GM21390 (cell line): ENCODE data around the gene G3BP2.
"Not testable (repeated sequence)": the region's sequence is repeated elsewhere in the genome, so short reads cannot be mapped to it uniquely, and the experiment has no call there.

ENCODE experiments used
- ATAC-seq: cut with Tn5 transposase; IDR thresholded peaks from one replicate; pipeline ENCODE4 v1.9.1; 2021; ENCODE audit not compliant: unreplicated experiment

G3BP2 gene

DNA sequence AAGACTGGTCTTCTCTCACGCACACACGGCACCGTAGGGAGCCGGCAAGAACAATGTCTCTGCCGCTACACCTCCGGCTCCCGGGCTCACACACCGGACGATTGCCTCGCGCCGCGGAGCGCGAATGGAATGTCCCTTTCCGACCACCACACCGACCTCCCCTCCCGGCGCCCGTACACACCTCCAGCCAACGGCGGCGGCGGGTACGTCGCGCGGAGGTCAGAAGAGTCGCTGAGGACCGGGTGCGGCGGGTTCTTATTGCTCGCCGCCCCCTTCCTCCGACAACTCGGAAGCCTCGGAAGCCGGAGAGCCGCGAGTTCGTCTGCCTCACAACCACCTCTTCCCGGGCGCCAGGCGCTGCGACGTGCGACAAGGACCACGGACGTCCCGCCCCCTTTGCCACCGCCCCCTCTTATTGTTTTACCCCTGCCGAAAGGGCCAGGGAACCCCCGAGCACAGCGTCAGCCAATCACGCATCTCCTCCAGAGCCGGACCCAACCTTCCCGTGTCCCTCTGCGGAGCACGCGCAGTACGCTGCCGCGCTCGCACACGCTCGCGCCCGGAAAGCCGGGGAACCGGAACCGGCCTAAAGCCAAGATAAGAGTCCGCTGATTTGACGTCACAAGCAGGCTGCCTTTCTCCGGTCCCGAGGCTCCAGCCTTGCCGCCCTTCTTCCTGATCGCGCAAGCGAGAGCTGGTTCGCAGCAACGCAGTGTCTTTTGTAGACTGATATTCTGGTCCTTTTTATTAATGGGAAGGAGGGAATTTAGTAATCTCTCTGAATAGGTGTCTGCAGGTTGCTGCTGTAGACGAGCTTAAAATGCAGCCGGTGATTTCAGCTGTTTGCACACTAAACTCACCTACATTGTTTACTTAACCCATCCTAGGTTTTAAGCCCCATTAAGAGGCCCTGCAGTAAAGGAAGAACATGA lies at the start of gene G3BP2:
TSS of gene G3BP2 (minus strand) at position 385 of the 932 bp plus-strand sequence. CDS start 11,386 bp downstream, outside the sequence.
- ATAC-seq, result peak; percentile 93

DNA sequence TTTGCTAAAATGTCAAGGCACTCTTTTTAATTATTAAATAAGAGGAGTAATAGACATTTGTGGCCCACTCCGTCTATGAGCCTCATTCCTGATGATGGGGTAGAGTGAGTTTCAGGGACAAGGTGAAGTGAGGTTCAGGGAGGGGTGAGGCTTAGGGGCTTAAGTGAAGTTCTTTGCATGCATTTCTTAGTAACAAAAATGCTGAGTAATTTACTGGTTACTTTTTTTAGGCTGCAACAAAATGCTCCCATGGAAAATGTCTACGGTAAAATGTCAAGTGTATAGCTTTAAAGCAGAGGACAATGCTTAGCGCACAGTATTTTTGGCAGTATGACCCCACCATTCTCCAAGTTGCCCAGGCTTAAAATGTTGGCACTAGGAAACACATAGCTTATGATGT lies 49.2 kb upstream of the G3BP2 start:
- no peak for ATAC-seq

DNA sequence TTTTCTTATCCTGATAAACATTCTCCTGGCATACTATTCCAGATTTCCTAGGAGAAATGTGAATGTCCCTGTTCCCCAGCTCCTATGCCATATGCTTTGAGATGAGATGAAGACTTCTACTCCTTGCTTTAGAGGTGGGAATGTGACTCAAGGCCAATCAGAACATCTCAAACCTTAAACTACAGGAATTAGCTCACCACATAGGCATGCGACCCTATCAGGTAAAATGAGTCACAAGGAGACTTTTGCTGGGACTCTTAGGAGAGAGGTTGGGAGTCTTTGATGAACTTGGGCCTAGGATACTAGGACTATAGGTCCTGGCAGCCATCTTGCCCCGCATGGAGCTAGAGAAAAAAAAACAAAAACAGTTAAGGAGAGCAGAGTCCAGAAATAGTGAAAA lies 45.3 kb upstream of the G3BP2 start:
- ATAC-seq, result no peak

DNA sequence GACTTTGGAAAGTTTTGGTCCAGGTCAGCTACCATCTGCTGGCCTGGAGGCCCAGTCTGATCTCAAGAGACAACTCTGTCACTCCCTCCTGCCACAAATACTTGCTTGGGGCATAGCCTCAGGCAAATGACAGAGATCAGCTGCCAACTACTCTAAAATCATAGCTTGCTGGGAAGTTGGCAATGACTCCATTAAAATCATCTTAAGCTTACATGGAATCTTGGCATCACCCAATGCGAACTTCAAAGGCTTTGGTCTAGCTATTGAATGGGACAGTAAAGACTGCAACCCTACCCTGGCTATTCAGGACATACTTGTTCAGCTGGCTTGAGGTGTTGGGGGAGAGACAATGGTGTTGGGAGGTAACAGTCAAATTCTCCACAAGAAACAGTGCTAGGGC lies 44.2 kb upstream of the G3BP2 start:
- no peak for ATAC-seq

DNA sequence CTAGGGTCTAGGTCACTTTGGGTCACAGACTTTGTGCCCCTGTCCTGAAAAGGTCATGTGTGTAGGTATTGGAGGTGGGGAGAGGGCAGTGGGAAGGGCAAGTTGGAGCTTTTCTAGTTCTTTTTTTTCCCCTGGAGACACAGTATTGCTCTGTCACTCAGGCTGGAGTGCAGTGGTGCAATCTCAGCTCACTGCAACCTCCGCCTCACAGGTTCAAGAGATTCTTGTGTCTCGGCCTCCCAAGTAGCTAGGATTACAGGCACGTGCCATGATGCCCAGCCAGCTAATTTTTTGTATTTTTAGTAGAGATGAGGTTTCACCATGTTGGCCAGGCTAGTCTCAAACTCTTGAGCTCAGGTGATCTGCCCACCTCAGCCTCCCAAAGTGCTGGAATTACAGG lies 42.8 kb upstream of the G3BP2 start:
- not testable (repeated sequence) for ATAC-seq

DNA sequence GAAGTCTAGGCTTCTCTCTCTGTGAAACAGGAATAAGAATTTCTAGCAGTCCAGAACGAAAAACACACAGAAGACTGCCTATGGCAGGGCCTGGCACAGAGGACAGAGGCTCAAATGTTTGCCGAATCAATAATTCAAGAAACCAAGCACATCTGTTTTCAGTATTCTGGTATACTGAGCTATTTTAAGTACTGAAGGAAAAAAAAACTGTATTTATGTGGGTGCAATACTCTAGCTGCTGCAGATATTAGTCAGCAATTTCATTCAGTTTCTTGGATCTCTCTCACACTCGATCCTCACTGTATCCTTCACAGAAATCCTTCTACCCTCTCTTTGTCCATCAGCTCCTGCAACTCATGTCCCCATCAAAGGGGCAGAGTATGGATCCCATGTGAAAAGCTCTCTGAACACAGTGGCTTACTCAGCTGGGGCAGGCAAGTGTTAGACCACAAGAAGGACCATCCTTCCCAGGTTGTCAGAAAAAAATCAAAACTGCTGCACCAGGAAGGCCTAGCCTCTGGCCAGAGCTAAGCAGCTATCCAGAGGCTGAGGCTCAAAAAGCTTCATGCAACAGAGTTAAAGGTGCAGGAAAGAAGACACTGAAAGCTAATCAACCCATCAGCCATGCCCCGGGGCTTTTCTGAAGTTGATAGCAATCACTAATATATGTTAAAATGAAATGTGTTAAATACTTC lies 42.0 kb upstream of the G3BP2 start:
- ATAC-seq, result peak; percentile 63

DNA sequence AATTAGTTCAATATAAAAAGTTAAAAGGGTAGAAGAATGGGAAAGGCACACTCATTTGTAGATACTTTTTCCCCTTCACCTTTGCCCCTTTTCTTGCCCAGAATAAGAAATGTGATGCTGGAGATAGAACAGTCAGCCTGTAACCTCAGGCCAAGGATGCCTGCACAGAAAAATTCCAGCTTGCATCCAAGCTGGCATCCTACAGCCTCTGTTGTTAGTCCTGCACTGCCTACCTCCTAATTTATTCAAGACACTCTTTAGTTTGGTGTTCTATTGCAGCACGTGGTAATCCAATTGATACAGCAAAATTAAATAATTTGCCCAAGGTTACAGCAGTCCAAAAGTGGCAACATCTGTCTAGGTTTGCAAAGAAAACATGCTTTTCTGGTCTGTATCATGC lies 41.5 kb upstream of the G3BP2 start:
- ATAC-seq, result no peak

DNA sequence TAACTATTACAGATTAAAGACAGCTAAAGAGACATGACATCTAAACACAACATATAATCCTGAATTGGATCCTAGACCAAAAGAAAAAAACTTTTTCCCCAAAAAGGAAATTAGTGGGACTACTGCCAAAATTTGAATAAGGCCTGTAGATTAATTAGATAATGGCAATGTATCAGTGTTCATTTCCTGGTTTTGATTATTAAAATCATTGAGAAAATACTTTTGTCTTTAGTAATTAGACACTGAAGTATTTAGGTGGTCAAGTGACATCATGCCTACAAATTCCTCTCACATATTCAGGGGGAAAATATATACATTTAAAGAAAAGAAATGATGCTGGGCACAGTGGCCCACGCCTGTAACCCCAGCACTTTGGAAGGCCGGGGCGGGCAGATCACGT lies 40.8 kb upstream of the G3BP2 start:
- no peak for ATAC-seq

DNA sequence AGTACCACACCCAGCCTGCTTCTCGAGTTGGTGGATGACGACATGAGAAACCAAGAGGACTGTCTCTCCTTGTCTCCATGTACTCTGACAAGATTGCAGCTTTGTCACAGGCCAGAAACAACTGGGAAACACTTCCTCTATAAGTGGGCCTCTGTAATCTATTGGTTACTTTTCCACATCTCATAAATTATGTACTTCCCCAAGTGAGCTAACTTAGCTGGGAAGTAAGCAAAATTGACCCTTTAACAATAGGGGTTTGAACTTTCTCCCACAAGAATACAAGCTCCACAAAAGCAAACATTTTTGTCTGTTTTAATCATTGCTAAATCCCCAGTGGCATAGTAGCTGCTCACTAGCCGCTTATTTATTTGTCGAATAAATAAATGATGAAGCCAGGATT lies 37.0 kb upstream of the G3BP2 start:
- no peak for ATAC-seq

DNA sequence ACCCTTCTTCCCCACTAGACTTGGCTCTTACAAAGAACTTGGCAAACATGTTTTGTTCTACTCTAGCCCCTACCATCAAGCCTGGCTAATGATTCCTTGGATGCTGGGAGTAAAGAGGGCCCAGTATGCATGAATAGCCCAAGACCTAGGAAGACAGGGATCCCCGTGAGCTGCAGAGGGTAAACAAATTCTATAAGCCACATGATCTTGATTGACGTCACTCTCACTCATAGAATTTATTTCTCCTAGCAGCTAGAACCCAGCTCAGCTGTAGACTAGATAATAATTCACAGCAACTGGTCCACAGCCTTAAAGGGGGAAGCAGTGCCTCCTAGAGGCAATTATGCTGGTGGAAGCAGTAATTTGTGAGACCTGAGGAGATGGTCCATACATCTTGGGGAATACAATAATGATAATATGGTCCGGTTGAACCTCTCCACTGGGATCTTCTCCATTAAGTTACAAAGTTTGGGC lies 35.0 kb upstream of the G3BP2 start:
- ATAC-seq, result no peak

DNA sequence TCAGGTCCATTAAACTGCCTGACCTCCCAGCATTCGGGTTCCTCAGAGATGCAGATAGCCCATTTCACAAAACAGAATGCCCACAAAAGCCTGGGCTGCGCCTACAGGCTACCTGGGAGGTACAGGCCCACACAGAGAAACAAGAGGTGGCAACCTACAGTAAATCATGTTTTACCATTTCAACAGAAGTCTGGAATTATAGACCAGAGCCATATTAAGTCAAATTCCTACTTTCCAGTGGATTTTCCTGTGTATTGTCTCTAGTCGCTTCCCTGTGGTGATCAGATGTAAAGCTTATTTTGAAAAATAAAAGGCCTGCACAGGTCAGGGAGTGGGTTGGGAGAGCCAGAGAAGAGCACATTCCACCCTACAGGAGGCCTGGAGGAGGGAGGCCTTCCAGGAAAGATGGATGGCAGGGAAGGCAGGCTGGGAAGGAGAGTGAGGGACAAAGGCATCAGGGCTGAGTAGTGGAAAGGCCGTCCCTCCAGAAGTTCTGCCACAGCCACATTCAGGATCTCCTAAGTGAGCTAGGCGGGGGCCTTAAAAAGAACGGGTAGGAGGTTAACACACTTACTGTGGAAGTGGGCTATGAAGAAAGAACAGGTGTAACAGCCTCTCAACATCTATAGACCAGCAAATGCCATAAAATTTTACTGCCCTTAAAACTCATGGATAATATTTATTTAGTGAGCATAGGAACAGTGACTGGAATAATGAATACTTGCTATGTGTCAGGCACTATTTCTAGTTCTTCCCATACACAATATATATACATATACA lies 32.2 kb upstream of the G3BP2 start:
- no peak for ATAC-seq

DNA sequence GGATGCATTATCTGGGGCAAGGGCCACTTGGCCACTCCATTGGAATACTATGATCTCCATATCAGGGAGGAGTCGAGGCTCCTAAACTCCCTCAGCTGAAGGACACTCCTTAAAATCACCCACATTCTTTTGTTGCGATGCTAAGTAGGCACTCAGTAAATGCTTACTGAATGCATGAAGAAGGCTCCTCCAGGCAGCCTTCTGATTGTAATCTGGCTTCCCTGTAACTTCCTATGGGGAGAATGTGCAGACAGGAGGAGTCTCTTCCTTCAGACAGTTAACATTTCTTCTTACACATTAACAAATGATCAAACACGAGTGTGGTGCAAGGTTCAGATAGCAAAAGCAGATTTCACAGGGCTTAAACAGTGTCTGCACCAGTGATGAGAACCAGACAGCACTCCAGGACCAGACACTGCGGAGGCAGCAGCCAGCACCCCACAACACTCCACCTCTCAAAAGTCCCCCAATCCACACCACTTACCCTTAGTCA lies 29.8 kb upstream of the G3BP2 start:
- ATAC-seq, result no peak

DNA sequence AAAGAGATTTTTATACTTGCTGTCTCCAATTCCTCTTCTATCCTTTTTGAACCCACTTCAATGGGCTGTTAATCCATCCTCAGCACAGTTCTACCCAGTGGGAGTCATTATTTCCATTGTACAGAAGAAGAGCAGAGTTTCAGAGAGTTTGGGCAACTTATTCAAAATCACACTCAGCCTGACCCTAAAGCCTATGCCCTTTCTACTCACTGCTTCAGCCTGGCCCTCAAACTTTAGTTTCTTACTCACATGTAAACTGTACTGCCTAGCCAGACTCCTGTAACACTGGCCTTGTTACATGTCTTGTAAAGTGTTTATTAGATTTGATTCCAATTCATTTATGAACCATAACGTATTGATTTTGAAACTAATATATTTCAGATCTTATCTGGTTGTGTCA lies 26.1 kb upstream of the G3BP2 start:
- ATAC-seq, result peak; percentile 13

DNA sequence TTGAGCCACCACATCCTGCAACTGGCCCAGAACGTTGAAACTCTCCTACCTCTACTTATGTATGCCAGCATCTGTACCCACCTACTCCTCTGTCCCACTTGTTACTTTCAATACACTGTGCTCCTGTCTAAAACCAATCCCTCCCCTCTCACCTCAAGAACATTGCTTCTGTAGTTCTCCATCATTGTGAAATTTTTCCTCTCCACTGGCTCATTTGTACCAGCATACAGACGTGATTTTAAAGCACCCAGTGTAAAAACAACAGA lies 25.7 kb upstream of the G3BP2 start:
- ATAC-seq, result peak; percentile 41

DNA sequence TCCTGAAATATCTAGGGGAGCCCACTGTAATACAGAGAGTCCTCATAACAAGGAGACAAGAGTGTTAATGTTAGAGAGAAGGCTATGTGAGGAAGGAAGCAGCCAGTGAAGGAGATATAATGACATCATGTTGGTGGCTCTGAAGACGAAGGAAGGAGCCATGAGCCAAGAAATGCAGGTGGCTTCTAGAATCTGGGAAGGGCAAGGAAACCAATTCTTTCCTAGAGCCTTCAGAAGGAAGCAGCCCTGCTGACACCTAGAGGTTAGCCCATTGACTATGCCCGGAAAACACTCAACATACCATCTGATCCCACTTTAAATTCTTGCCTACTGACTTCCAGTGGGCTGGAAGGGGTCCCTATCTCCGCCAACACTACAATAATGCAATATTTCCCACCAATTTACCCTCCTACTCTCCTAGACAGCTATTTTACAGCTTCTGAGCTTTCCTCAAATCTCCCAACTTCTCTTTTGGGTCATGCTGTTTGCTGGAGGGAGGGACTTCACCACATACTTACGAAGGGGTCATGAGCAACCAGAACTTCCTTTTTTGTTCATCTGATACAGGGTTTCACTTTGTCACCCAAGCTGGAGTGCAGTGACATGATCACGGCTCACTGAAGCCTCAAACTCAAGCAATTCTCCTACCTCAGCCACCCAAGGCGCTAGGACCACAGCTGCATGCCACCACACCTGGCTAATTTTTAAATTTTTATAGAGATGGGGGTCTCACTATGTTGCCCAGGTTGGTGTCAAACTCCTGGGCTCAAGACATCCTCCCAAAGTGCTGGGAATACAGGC lies 25.2 kb upstream of the G3BP2 start:
- ATAC-seq, result peak; percentile 93

DNA sequence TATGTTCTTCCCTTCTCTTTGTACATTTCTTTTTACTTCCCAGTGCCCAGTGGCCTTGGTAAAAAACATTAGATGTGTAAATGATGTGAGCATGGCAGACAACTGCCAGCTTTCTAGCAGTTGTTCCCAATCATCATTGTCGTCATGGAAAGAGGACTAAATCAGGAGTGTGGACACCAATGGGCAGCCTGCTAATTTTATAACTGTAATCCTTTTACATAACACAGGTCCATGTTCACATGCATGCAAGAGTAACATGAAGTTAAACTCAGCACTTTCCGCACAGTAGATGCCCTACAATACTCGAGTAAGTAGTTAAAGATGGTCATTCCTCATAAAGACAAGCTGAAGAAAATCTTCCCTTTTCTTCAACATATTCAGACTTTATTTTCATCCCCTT lies 23.4 kb upstream of the G3BP2 start:
- no peak for ATAC-seq

DNA sequence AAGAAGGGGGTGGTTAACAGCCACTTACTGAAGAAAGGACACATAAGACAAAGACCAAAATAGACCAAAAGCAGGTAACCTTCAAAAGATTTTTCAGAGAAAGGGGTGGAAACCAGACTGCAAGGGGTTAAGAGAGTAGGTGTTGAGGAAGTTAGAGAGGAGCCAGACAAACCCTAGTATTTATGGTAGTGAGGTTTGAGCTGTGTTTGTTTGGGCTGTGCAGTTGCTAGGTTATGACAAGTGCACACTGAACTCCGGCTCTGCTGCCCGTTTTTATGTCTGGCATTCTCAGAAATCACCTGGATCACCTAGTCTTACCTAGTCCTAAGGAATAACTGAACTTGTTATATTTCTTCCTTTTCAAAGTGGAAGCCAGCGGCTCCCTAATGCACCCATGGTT lies 22.9 kb upstream of the G3BP2 start:
- no peak for ATAC-seq

DNA sequence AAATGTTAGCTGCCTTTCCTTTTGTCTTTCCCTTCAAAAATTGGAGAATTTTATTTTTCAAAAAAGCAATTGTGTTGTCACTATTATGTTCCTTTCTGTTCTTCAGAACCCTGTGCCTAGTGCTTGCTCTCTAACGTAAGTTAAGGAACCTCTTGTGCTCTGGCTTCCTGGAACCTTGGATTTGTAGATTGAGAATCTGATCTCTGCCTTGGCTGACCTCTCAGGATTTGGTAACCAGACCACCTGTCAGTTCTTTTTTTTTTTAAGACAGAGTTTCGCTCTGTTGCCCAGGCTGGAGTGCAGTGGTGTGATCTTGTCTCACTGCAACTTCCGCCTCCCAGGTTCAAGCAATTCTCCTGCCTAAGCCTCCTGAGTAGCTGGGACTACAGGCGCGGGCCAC lies 18.9 kb upstream of the G3BP2 start:
- not testable (repeated sequence) for ATAC-seq

DNA sequence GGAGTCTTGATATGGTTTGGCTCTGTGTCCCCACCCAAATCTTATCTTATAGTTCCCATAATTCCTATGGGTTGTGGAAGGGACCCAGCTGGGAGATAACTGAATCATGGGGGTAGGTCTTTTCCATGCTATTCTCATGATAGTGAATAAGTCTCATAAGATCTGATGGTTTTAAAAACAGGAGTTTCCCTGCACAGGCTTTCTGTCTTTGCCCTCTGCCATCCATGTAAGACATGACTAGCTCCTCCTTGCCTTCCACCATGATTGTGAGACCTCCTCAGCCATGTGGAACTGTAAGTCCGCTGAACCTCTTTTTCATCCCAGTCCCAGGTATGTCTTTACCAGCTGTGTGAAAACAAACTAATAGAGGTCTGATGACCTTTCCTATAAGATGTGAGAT lies 13.9 kb upstream of the G3BP2 start:
- not testable (repeated sequence) for ATAC-seq

DNA sequence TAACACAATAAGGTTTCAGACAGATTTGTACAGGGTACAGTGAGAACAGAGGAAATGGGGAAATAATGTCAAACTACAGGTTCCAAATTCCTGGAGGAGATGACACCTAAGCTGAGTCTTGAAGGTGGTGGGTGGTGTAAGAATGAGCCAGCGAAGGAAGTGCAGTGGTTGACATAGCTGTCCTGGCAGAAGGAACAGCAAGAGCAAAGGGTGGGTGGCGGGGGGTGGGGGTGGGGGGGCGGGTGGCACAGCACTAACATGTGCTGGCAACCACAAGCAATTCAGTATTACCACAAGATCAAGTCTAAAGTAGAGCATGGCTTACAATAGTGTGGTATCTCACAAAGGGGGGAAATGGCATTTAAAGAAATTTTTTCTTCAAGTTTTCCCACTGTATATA lies 13.1 kb upstream of the G3BP2 start:
- no peak for ATAC-seq
